Neutrophil (primary cell): ENCODE data around the gene GPRASP3.

Source experiments
- H3K27ac ChIP-seq: fragments of 200-600 bp; sonication (generic); 2 replicates; pipeline ENCODE4 v1.5.1; 2016; ENCODE audit warnings: mild to moderate bottlenecking, moderate library complexity
- H3K27me3 ChIP-seq: fragments of 200-600 bp; sonication (generic); 2 replicates; pipeline ENCODE4 v1.6.0; 2016; ENCODE audit warnings: mild to moderate bottlenecking
- H3K36me3 ChIP-seq: fragments of 200-600 bp; sonication (generic); 2 replicates; pipeline ENCODE4 v1.5.1; 2017
- H3K4me1 ChIP-seq, 2 experiments: fragments of 200-600 bp in 1 of 2; sonication (generic) in 1 of 2; 1 replicate in 1 of 2; 2 replicates in 1 of 2; pipeline versions ENCODE4 v1.5.1 to v1.6.1; 2013 to 2016; ENCODE audit warnings: low read depth in 1 of 2, low read length in 1 of 2, mild to moderate bottlenecking in 1 of 2, moderate library complexity in 1 of 2; ENCODE audit not compliant: control insufficient read depth in 1 of 2, insufficient read depth in 1 of 2
- H3K4me3 ChIP-seq, 2 experiments: fragments of 200-600 bp in 1 of 2; sonication (generic) in 1 of 2; 1 replicate in 1 of 2; 2 replicates in 1 of 2; pipeline ENCODE4 v1.5.1; 2013 to 2016; ENCODE audit warnings: low read depth in 1 of 2, low read length in 1 of 2, mild to moderate bottlenecking in 1 of 2, moderate library complexity in 1 of 2
- H3K9me3 ChIP-seq: fragments of 200-600 bp; sonication (generic); 2 replicates; pipeline ENCODE4 v1.5.1; 2016
- CTCF ChIP-seq: fragments of 200-600 bp; sonication (generic); IDR thresholded peaks from 2 replicates; pipeline ENCODE4 v1.5.1; 2016; ENCODE audit warnings: antibody characterized with exemption

GPRASP3 gene

GRCh38 chrX:102697494-102697893 lies 23.0 kb upstream of the GPRASP3 start:
- Histone ChIP-seq H3K27ac (no peak overlapping the region), H3K4me1 (no peaks in the 10 kb centered on the region), H3K4me3 (no peak overlapping the region), H3K27me3 (no peaks in the 10 kb centered on the region), H3K9me3 (no peaks in the 10 kb centered on the region), H3K36me3 (no peaks in the 10 kb centered on the region)
- TF ChIP-seq CTCF: no peak

- H3K36me3 ChIP-seq: no peaks in the 10 kb centered on the region
- H3K9me3 ChIP-seq: no peaks in the 10 kb centered on the region
- no peak overlapping the region for H3K4me3 ChIP-seq
- no peak for TF ChIP-seq CTCF
- peaks cover 47% of the 10 kb centered on the region for H3K27me3 ChIP-seq
- H3K27ac ChIP-seq: no peak overlapping the region
- peaks cover 6 to 7% of the 10 kb centered on the region in 2 experiments for H3K4me1 ChIP-seq
These were observed 11.6 kb upstream of the GPRASP3 start for GRCh38 chrX:102708900-102709299.

GRCh38 chrX:102711872-102712215 lies 8.7 kb upstream of the GPRASP3 start:
- peak overlapping the region in 1 of 2 experiments; percentile 56 for H3K4me3 ChIP-seq

GRCh38 chrX:102712216-102712966 lies 8.2 kb upstream of the GPRASP3 start, which contains the start of gene GPRASP2:
Gene GPRASP2, plus strand, starts transcription at chrX:102712448. Its CDS starts 2,422 bp downstream, at chrX:102714870.
- Histone ChIP-seq H3K27ac (no peak within 1 kb of the TSS), H3K4me3 (peak within 1 kb of the TSS; percentile 52 to 56), H3K27me3 (peaks cover 47% of the 10 kb centered on the region), H3K36me3 (no peaks in the 10 kb centered on the region), H3K9me3 (no peaks in the 10 kb centered on the region), H3K4me1 (peaks cover 6 to 7% of the 10 kb centered on the region in 2 experiments)
- TF ChIP-seq CTCF: no peak

More at GRCh38 chrX:102711872-102712215, 8.7 kb upstream of the GPRASP3 start:
- peaks cover 47% of the 10 kb centered on the region for H3K27me3 ChIP-seq
- H3K27ac ChIP-seq: no peak overlapping the region
- no peaks in the 10 kb centered on the region for H3K9me3 ChIP-seq
- no peaks in the 10 kb centered on the region for H3K36me3 ChIP-seq
- peaks cover 6 to 7% of the 10 kb centered on the region in 2 experiments for H3K4me1 ChIP-seq
- no peak for TF ChIP-seq CTCF

- Histone ChIP-seq H3K9me3 (no peaks in the 10 kb centered on the region), H3K4me1 (peaks cover 6 to 7% of the 10 kb centered on the region in 2 experiments), H3K4me3 (peak overlapping the region; percentile 52 to 56), H3K27me3 (peaks cover 47% of the 10 kb centered on the region), H3K36me3 (no peaks in the 10 kb centered on the region), H3K27ac (no peak overlapping the region)
- TF ChIP-seq CTCF: no peak
These were observed 7.4 kb upstream of the GPRASP3 start for GRCh38 chrX:102712981-102713625.
